NOMO-1 (cell line): ENCODE measurements around the gene RALGAPA1.
"Not testable (repeated sequence)": the region's sequence is repeated elsewhere in the genome, so short reads cannot be mapped to it uniquely, and the experiment has no call there.

Source experiments
- DNase-seq, 2 experiments: peaks; one replicate each; lab custom pipeline; 2025; ENCODE audit not compliant: unreplicated experiment in 2 of 2; lab: John Stamatoyannopoulos, UW

The RALGAPA1 gene

GRCh38 chr14:35822501-35822900, 13.4 kb upstream of the RALGAPA1 start:
- DNase-seq: no peak

GRCh38 chr14:35821564-35822411, 12.7 kb upstream of the RALGAPA1 start:
- peak in 1 of 2 experiments; percentile 46 for DNase-seq

- DNase-seq: no peak
Observed at GRCh38 chr14:35819591-35820540, 10.8 kb upstream of the RALGAPA1 start.

- DNase-seq: no peak
Observed at GRCh38 chr14:35818346-35819115, 9.4 kb upstream of the RALGAPA1 start.

- DNase-seq: peak in 1 of 2 experiments; percentile 66
Observed at GRCh38 chr14:35814371-35815005, 5.4 kb upstream of the RALGAPA1 start.

GRCh38 chr14:35810963-35811362, 1.9 kb upstream of the RALGAPA1 start:
- DNase-seq: no peak

- no peak for DNase-seq
Observed at GRCh38 chr14:35809597-35809996, 502 bp upstream of the RALGAPA1 start.

- no peak for DNase-seq
Observed at GRCh38 chr14:35808076-35808637, 938 bp downstream of the RALGAPA1 start.

- DNase-seq: no peak
Observed at GRCh38 chr14:35807131-35807961, 1.7 kb downstream of the RALGAPA1 start.

- DNase-seq: no peak
Observed at GRCh38 chr14:35806006-35806907, 2.8 kb downstream of the RALGAPA1 start.

- DNase-seq: no peak
Observed at GRCh38 chr14:35797796-35798195, 11.3 kb downstream of the RALGAPA1 start.

- DNase-seq: no peak
Observed at GRCh38 chr14:35789651-35790050, 19.4 kb downstream of the RALGAPA1 start.

GRCh38 chr14:35786856-35787255, 22.2 kb downstream of the RALGAPA1 start:
- DNase-seq: no peak

GRCh38 chr14:35783699-35784098, 25.4 kb downstream of the RALGAPA1 start:
- no peak for DNase-seq

GRCh38 chr14:35779368-35779767, 29.7 kb downstream of the RALGAPA1 start:
- DNase-seq: no peak

GRCh38 chr14:35777550-35777949, 31.5 kb downstream of the RALGAPA1 start:
- DNase-seq: not testable (repeated sequence)

GRCh38 chr14:35776823-35777222, 32.3 kb downstream of the RALGAPA1 start:
- no peak for DNase-seq

GRCh38 chr14:35776085-35776484, 33.0 kb downstream of the RALGAPA1 start:
- not testable (repeated sequence) for DNase-seq
